RKO (cell line): ENCODE results near the gene TGFBI.

Experiments
- DNase-seq: peaks from one replicate; pipeline ENCODE4 v3.0.0-alpha.2; 2016; ENCODE audit warnings: low spot score

The TGFBI gene

GRCh38 chr5:136094913-136095641 lies 66.3 kb downstream of the TGFBI start:
- no peak for DNase-seq

DNA sequence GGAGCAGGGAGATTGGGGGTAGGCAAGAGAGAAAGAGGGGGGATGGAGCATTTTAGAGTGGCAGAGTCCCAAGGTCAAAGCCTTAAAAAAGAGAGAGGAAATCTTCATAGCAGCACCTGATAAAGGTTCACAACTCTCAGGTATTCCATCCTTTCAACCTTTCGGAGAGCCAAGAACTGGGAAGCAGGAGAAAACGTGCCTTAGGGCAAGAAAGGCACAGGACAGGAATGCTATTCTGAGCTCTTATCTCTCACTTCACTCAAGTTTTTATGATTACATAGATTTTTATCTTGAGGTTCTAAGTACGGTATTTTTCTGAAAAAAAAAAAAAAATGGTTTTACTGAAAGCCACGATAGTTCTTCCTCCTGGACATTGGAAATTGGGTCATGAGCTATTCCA lies 69.4 kb downstream of the TGFBI start:
- no peak for DNase-seq

DNA sequence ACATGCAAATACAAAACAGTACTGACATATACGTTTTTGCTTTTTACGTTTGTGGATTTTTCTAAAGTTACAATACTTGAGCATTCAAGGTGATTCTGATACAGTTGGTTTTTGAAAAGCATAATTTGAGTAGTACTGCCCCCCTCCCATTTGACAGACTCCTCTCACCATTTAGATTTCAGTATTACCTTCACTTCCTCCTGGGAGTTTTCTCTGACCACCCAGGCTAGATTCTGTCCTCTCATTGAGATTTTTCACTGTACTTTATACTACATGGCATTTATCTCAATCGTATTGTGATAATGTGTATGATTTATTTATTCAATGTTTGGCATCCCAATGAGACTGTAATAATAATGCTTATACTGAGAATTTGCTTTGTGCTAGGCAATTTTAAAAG lies 71.1 kb downstream of the TGFBI start:
- no peak for DNase-seq

GRCh38 chr5:136101884-136102283 lies 73.1 kb downstream of the TGFBI start:
- no peak for DNase-seq

DNA sequence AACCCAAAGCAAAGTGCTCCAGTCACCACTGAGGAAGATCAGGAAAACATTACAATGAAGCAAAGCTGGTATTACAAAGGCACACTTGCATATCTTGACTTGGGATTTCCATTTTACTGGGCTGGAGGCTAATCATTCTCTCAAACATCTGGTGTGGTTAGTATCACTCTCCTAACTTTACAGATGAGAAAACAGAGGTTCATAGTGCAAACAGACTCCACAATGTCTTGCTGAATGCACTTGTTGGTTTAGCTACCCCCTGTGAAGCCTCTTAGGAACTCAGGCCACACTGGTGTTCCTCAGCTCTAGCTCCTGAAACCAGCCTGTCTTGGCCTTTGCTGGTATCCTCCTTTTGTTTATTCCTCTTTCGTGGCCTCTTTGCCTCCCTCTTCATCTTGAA lies 74.3 kb downstream of the TGFBI start:
- no peak for DNase-seq

DNA sequence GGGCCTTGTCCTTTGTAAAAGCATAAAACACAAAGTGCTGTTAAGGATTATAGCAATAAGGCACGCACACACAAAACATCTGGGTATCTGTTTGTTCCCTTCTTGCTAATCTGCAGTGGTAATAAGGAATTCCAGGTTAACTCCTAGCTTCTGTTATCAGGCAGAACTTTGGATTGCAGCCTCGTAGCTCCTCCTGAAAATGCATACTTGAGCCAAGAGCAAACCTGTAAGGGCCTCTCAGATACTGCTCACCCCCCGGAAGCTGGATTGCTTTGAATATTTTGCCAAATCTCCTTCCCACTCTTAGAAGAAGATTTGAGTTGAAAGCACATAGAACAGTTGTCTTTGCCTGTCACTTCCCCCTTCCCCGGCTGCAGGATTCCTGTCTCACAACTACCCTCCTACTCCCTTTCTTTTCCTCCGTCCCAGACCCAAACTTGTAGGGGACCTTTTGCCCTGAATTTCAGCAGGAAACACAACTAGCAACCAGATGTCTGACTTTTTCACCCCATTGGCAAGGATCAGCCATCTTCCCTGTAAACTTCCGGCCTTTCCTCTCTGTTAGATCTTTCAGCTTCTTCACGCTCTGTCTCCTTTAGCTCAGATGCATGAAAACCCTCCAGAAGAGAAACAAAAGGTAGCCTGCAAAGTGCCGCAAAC lies 75.6 kb downstream of the TGFBI start:
- DNase-seq = no peak

DNA sequence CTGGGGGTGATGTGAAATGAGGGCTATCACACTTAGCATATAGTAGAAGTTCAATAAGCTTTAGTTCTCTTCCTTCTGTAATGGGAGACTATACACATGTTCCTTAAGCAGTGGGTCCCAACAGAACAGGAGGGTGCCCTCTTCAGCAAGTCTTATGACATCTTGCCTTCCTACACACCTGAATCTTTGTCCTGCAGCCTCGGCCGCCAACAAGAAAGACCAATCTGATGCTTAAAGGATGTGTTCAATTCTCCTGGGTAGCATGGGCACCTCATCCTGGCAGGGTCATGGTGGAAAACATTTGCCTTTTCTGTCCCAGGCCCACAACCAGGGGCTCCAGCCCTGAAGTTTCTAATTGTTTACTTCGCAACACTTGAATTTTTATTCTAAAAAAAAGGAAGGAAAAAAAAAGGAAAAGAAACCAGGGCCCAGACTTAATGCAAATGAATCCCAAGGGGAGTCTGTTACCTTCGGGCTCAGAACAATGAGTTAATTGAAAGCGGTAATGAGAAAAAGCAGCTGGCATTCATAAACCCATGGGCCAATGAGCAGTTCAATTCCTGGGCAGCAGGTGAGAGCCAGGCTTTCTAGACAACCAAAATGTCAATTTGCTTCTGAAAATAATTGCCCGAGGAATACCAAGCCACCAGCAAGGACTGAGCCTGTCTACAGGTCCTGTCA lies 77.7 kb downstream of the TGFBI start:
- DNase-seq = no peak

- no peak for DNase-seq
Observed at GRCh38 chr5:136108180-136108611, 79.4 kb downstream of the TGFBI start.

DNA sequence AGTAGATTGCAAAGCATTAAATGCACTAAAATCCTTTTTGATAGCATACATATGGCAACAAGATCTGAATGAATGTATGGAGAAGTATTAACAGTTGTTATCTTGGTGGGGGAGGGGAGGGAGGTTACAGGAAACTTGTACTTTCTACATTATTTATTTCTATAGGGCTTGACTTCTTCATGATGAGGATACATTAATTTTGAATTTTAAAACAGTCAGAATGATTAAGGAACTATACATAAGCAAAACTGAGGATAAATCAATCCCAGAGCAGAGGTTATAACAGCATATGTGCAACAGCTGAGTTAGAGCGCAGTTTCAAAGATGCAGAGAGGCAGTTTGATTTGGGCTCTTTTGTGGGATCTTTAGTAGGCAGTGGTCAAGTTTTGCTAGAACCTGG lies 80.0 kb downstream of the TGFBI start:
- DNase-seq = no peak

- no peak for DNase-seq
Observed at GRCh38 chr5:136109453-136110135, 80.8 kb downstream of the TGFBI start.
